Measurements from ENCODE around the gene MADD. TPM values are rescaled to one million over a fixed set of nuclear protein-coding genes. Genes with fewer than 3 reads are reported as not detected.

MADD gene
- total RNA-seq, 2 experiments from 2014 or later = 55.7 to 61.2 TPM

DNA sequence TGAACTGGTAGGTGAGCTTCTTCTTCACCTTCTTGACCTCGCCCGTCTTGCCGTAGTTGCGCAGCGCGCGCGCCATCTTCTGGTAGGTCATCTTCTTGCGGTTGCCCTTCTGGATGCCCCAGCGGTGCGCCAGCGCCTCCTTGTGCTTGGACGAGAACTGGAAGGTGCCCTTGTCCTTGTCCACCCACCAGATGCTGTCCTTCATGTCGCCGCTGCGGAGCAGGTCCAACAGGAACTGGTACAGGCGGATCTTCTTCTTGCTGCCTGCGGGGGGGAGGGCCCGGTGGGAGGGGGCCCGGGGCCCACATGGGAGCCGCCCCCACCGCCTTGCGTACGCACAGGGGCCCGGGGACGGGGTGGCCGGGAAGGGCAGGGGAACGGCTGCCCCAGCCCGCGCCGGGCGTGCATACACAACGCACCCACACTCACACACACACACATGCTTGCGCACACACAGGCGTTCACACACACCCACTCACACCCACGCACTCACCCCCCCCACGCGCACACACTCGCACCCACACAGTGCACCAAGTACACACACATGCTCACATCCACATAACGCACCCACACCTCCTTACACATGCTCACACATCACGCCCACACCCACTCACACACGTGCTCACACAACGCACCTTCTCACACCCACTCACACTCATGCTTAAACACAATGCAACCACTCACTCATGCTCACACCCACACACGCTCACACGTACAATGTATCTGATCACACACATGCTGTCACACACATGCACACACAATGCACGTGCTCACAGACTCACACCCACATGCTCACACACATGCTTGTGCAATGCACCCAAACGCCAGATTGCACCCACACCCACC is 85.6 kb downstream of the MADD start:
- POLR2A ChIA-PET = interaction anchor here (0.6 kb wide), 1 partner anchor 347 kb away, joined by 3 read pairs; no protein-coding TSS in a partner anchor

DNA sequence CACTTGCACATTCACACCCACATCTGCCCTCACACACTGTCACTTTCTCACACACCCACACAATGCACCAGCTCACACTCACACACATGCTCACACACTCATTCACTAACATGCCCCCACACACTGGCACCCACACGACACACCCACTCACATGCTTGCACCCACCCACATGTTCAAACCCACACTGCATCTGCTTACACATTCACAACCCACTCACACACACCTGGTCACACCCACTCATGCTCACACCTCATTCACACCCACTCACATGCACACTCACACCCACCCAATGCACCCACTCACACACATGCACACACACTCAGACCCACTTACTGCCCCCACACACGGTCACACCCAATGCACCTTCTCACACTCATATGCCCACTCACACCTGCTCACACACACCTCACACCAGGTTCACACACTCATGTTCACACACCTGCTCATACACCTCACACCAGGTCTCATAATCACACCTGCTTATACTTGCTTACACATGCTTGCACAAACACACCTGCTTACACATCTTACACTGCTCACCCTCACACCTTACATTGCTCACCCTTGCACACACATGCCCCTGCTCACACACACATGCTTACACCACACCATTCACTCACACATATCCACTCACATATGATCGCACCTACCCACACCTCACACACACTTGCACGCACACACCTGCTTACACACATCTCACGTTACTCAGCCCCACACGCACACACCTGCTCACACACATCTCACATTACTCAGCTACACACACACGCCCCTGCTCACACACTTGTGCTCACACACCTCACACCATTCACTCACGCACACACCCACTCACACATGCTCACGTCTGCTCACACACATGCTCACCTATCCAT is 86.4 kb downstream of the MADD start:
- intact Hi-C loops (cut with micrococcal nuclease) = no loop called here
- Mint-ChIP-seq H3K4me1 (ENCODE audit: low read depth) (peaks cover 12% of the 10 kb centered on the region), H3K27ac (no peak overlapping the region), H3K27me3 (no peaks in the 10 kb centered on the region), H3K9me3 (no peaks in the 10 kb centered on the region), H3K36me3 (ENCODE audit: low read depth) (no peaks in the 10 kb centered on the region), H3K4me3 (no peak overlapping the region)
- CTCF ChIA-PET = no interaction called here
- POLR2A ChIA-PET = no interaction called here
- ATAC-seq (no peak), DNase-seq (no peak)
- TF ChIP-seq, protein P1, sequence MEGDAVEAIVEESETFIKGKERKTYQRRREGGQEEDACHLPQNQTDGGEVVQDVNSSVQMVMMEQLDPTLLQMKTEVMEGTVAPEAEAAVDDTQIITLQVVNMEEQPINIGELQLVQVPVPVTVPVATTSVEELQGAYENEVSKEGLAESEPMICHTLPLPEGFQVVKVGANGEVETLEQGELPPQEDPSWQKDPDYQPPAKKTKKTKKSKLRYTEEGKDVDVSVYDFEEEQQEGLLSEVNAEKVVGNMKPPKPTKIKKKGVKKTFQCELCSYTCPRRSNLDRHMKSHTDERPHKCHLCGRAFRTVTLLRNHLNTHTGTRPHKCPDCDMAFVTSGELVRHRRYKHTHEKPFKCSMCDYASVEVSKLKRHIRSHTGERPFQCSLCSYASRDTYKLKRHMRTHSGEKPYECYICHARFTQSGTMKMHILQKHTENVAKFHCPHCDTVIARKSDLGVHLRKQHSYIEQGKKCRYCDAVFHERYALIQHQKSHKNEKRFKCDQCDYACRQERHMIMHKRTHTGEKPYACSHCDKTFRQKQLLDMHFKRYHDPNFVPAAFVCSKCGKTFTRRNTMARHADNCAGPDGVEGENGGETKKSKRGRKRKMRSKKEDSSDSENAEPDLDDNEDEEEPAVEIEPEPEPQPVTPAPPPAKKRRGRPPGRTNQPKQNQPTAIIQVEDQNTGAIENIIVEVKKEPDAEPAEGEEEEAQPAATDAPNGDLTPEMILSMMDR (IDR thresholded peaks at IDR 0.05) = no peak

More for the DNA sequence above, 85.6 kb downstream of the MADD start:
- H3K4me1 Mint-ChIP-seq (ENCODE audit: low read depth) = peaks cover 10% of the 10 kb centered on the region
- intact Hi-C loops (cut with micrococcal nuclease) = no loop called here
- peak; percentile 71 for DNase-seq
- peak; percentile 43 for ATAC-seq
- no peak overlapping the region for H3K27ac Mint-ChIP-seq
- TF ChIP-seq, protein P1 (IDR thresholded peaks at IDR 0.05) = peak; percentile 30
- no peak overlapping the region for H3K4me3 Mint-ChIP-seq
- no peaks in the 10 kb centered on the region for H3K36me3 Mint-ChIP-seq (ENCODE audit: low read depth)
- H3K9me3 Mint-ChIP-seq = no peaks in the 10 kb centered on the region
- CTCF ChIA-PET = interaction anchor here (0.6 to 2.0 kb wide), 6 partner anchors 18 to 357 kb away, joined by 3 to 6 read pairs (median 4); partner anchors contain the start of gene ACP2
- no peaks in the 10 kb centered on the region for H3K27me3 Mint-ChIP-seq

DNA sequence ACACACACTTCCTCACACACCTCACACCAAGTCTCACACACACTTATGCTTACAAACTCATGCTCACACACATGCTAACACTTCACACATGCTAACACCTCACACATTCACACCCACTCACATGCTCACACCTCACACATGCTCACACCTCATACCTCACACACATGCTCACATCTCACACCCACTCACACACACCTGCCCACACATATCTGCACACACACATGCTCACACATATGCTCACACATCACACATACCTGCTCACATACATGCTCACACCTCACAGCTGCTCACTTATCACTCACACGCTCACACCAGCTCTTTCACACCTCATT is 87.0 kb downstream of the MADD start:
- Mint-ChIP-seq H3K36me3 (ENCODE audit: low read depth) (no peaks in the 10 kb centered on the region), H3K27me3 (no peaks in the 10 kb centered on the region), H3K9me3 (no peaks in the 10 kb centered on the region), H3K27ac (no peak overlapping the region), H3K4me3 (no peak overlapping the region), H3K4me1 (ENCODE audit: low read depth) (peaks cover 12% of the 10 kb centered on the region)
- ChIA-PET CTCF (no interaction called here), POLR2A (no interaction called here)
- TF ChIP-seq, protein P1 (IDR thresholded peaks at IDR 0.05) = no peak
- DNase-seq (no peak), ATAC-seq (no peak)
- intact Hi-C loops (cut with micrococcal nuclease) = no loop called here

DNA sequence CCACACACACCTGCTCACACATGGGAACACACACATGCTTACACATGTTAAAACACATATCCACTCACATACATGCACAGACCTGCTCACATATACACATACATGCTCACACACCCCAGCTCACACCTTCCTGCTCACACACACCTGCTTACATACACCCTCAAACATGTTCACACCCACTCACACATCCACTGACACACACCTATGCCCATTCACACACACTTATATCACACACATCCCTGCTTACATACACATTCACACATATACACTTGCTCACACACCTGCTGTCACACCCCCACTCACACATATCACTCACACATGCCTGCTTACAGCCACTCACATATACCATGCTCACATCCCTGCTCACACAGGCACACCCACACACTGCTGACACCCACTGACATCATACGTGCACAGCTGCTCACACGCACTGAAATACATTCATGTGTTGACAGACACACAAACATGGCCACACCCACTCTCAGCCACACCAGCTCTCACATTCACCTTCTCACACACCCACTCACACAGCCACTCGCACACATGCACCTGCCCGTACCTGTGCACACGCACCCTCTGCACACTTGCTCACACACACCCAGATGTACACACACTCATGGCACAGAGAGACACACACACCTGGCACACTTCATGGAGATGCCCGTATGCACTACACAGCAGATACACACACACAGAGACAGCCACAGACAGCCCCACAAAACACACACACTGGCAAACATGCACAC is 88.2 kb downstream of the MADD start:
- intact Hi-C loops (cut with micrococcal nuclease) = no loop called here

More for the DNA sequence above, 88.2 kb downstream of the MADD start:
- Mint-ChIP-seq H3K4me3 (no peak overlapping the region), H3K27ac (no peak overlapping the region), H3K36me3 (ENCODE audit: low read depth) (no peaks in the 10 kb centered on the region), H3K27me3 (no peaks in the 10 kb centered on the region), H3K9me3 (no peaks in the 10 kb centered on the region), H3K4me1 (ENCODE audit: low read depth) (peaks cover 12% of the 10 kb centered on the region)
- DNase-seq = no peak
- ChIA-PET POLR2A (no interaction called here), CTCF (no interaction called here)
- no peak for ATAC-seq
- TF ChIP-seq, protein P1 (IDR thresholded peaks at IDR 0.05) = no peak

Measured in activated CD8-positive, alpha-beta T cell treated with anti-CD3 and anti-CD28 coated beads for 36 hours (primary cell).